ENCODE data around the gene HS3ST2. TPM values are rescaled to one million over a fixed set of nuclear protein-coding genes. Genes with fewer than 3 reads are reported as not detected.
"Not testable (repeated sequence)": the region's sequence is repeated elsewhere in the genome, so short reads cannot be mapped to it uniquely, and the experiment has no call there.

The HS3ST2 gene
- total RNA-seq, 2 donors from 2014 or later, result not detected

DNA sequence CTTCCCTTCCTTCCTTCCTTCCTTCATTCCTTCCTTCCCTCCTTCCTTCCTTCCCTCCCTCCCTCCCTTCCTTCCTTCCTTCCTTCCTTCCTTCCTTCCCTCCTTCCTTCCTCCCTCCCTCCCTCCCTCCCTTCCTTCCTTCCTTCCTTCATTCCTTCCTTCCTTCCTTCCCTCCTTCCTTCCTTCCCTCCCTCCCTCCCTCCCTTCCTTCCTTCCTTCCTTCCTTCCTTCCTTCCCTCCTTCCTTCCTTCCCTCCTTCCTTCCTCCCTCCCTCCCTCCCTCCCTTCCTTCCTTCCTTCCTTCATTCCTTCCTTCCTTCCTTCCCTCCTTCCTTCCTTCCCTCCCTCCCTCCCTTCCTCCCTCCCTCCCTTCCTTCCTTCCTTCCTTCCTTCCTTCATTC lies 4.8 kb downstream of the HS3ST2 start:
- H3K4me3 Mint-ChIP-seq; H3K9me3 Mint-ChIP-seq; DNase-seq; ATAC-seq (replicated peaks in 1 of 2); H3K36me3 Mint-ChIP-seq (ENCODE audit: insufficient read depth in 2 of 2); H3K4me1 Mint-ChIP-seq (ENCODE audit: low read depth); H3K27ac Mint-ChIP-seq: not testable (repeated sequence)
- H3K27me3 Mint-ChIP-seq (ENCODE audit: low read depth), result peaks cover 15% of the 10 kb centered on the region

DNA sequence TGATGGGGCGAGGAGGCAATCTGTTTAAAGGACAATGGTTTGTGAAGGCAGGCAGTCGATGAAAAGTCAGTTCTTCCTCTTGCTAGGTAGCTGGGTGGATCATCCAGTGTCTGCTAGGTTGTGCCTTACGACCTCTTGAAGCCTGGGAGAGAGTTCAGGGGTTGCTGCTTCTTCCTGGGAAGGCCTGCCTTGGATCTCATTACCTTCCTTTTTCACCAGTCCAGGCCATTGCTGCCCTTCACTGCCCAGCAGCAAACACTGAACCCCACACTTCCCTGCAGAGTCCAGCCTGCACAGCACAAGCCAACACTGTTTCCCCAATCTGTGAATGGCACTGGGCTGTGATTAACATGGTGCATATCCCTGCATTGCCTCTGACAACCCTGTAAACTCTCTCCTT lies 24.7 kb downstream of the HS3ST2 start:
- Mint-ChIP-seq H3K4me3 (no peak overlapping the region), H3K4me1 (ENCODE audit: low read depth) (no peaks in the 10 kb centered on the region), H3K9me3 (no peaks in the 10 kb centered on the region), H3K27ac (no peak overlapping the region), H3K27me3 (ENCODE audit: low read depth) (peaks cover 27% of the 10 kb centered on the region), H3K36me3 (ENCODE audit: insufficient read depth in 2 of 2) (no peaks in the 10 kb centered on the region)
- no peak for DNase-seq
- no peak for ATAC-seq (replicated peaks in 1 of 2)

- not testable (repeated sequence) for DNase-seq; H3K9me3 Mint-ChIP-seq; H3K27ac Mint-ChIP-seq; ATAC-seq (replicated peaks in 1 of 2); H3K4me1 Mint-ChIP-seq (ENCODE audit: low read depth); H3K4me3 Mint-ChIP-seq; H3K36me3 Mint-ChIP-seq (ENCODE audit: insufficient read depth in 2 of 2)
- peaks cover 24% of the 10 kb centered on the region for H3K27me3 Mint-ChIP-seq (ENCODE audit: low read depth)
Observed at GRCh38 chr16:22842031-22842430, 28.1 kb downstream of the HS3ST2 start.

- Mint-ChIP-seq H3K9me3 (no peaks in the 10 kb centered on the region), H3K4me1 (ENCODE audit: low read depth) (no peaks in the 10 kb centered on the region), H3K36me3 (ENCODE audit: insufficient read depth in 2 of 2) (no peaks in the 10 kb centered on the region), H3K27ac (no peak overlapping the region), H3K27me3 (ENCODE audit: low read depth) (peaks cover 24% of the 10 kb centered on the region), H3K4me3 (no peak overlapping the region)
- DNase-seq (no peak), ATAC-seq (replicated peaks in 1 of 2) (no peak)
Observed at GRCh38 chr16:22843122-22843521, 29.2 kb downstream of the HS3ST2 start.

DNA sequence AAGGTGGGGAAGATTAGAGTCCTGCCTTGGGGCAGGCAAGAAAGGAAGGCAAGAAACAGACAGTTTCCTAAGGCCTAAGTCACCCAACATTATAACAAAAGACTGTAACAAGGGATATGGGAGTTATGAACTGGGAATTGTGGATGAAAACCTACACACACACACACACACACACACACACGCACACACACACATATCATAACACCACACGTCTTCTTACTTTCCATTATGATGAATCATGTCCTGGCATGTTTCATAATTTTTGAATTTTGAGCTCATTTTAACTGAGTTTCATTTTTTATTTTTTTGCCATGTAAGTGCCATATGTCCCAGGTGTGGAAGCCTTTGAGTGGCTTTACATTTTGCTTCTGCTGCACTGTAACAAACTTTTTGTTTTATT lies 29.9 kb downstream of the HS3ST2 start:
- H3K27ac Mint-ChIP-seq, result no peak overlapping the region
- H3K27me3 Mint-ChIP-seq (ENCODE audit: low read depth), result peaks cover 23% of the 10 kb centered on the region
- DNase-seq (no peak), ATAC-seq (replicated peaks in 1 of 2) (no peak)
- H3K9me3 Mint-ChIP-seq, result no peaks in the 10 kb centered on the region
- no peaks in the 10 kb centered on the region for H3K4me1 Mint-ChIP-seq (ENCODE audit: low read depth)
- H3K36me3 Mint-ChIP-seq (ENCODE audit: insufficient read depth in 2 of 2), result no peaks in the 10 kb centered on the region
- no peak overlapping the region for H3K4me3 Mint-ChIP-seq

DNA sequence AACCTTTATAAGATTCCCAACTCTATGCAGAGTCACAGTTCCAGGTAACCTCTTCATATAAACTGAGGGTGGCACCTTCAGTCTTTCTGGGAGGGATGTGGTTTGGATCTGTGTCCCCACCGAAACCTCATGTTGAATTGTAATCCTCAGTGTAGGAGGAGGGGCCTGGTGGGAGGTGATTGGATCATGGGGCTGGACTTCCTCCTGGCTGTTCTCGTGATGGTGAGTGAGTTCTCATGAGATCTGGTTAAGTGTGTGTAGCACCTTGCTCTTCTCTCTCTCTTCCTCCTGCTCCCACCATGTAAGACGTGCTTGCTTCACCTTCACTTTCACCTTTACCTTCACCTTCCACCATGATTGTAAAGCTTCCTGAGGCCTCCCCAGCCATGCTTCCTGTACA lies 30.5 kb downstream of the HS3ST2 start:
- no peak overlapping the region for H3K4me3 Mint-ChIP-seq
- ATAC-seq (replicated peaks in 1 of 2) (no peak), DNase-seq (no peak)
- no peaks in the 10 kb centered on the region for H3K4me1 Mint-ChIP-seq (ENCODE audit: low read depth)
- no peak overlapping the region for H3K27ac Mint-ChIP-seq
- no peaks in the 10 kb centered on the region for H3K36me3 Mint-ChIP-seq (ENCODE audit: insufficient read depth in 2 of 2)
- H3K27me3 Mint-ChIP-seq (ENCODE audit: low read depth), result peaks cover 18% of the 10 kb centered on the region
- no peaks in the 10 kb centered on the region for H3K9me3 Mint-ChIP-seq

- Mint-ChIP-seq H3K27me3 (ENCODE audit: low read depth) (peaks cover 12% of the 10 kb centered on the region), H3K36me3 (ENCODE audit: insufficient read depth in 2 of 2) (no peaks in the 10 kb centered on the region), H3K4me3 (no peak overlapping the region), H3K9me3 (no peaks in the 10 kb centered on the region), H3K27ac (no peak overlapping the region), H3K4me1 (ENCODE audit: low read depth) (no peaks in the 10 kb centered on the region)
- ATAC-seq (replicated peaks in 1 of 2), result no peak
- no peak for DNase-seq
Observed at GRCh38 chr16:22847100-22847499, 33.1 kb downstream of the HS3ST2 start.

- H3K4me3 Mint-ChIP-seq, result no peak overlapping the region
- H3K36me3 Mint-ChIP-seq (ENCODE audit: insufficient read depth in 2 of 2), result no peaks in the 10 kb centered on the region
- no peak overlapping the region for H3K27ac Mint-ChIP-seq
- DNase-seq (no peak), ATAC-seq (replicated peaks in 1 of 2) (no peak)
- peaks cover 12% of the 10 kb centered on the region for H3K27me3 Mint-ChIP-seq (ENCODE audit: low read depth)
- no peaks in the 10 kb centered on the region for H3K9me3 Mint-ChIP-seq
- H3K4me1 Mint-ChIP-seq (ENCODE audit: low read depth), result no peaks in the 10 kb centered on the region
Observed at GRCh38 chr16:22847690-22848089, 33.7 kb downstream of the HS3ST2 start.

DNA sequence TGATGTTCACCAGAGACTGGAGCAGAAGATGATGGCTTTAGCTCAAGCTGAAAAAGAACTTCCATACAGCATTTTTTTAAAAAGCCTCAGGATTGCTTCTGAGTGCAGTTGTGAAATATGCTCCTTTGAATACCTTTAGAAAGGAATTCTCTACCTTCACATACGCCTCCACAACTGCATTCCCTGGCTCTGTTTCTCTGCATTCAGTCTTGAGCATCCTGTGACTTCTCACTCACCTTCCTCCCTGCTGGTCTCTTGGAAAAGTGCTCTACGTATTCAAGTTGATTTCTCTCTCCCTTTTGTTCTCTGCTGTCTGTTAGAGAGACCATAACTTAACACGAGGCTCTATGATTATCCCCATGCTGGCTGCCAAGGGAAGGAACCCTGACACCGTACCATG lies 34.5 kb downstream of the HS3ST2 start:
- no peak overlapping the region for H3K4me3 Mint-ChIP-seq
- no peaks in the 10 kb centered on the region for H3K9me3 Mint-ChIP-seq
- DNase-seq, result no peak
- no peak overlapping the region for H3K27ac Mint-ChIP-seq
- ATAC-seq (replicated peaks in 1 of 2), result no peak
- no peaks in the 10 kb centered on the region for H3K36me3 Mint-ChIP-seq (ENCODE audit: insufficient read depth in 2 of 2)
- peaks cover 8% of the 10 kb centered on the region for H3K27me3 Mint-ChIP-seq (ENCODE audit: low read depth)
- no peaks in the 10 kb centered on the region for H3K4me1 Mint-ChIP-seq (ENCODE audit: low read depth)

DNA sequence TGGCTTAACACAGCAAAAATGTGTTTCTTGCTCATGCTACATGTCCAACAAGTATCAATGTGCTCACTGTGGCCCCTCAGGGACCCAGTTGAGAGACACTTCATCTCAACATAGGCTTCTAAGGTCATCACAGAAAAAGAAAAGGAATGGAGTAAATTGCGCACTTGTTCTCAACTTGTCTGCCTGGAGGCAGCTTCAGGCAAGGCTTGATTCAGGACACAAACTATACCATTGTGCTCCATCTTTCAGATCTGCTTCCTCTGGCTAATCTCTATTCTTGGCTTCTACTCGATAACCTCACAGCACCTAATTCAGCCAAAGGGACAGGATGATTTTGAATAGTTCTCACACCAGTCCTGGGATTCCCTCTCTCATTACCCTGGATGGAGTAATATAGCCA lies 35.6 kb downstream of the HS3ST2 start:
- H3K27ac Mint-ChIP-seq, result no peak overlapping the region

DNA sequence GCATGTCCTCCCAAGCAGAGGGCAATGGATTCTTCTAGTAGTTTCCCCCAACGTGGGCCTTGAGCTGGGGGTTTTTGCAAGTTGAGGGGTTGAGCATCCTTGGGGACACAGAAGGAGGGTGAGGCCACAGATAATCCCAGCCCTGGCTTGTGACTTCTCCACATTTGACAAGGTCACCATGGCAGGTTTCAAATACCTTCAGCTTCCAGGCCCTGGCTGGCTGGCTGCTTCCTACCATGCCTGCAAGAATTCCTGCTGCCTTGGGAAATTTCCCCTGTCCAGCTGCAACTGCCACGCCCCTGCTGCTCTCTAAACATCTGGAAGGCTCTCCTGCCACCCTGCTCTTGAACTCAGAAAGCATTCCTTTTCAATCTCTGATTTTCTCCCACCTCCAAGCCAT lies 41.3 kb downstream of the HS3ST2 start:
- no peaks in the 10 kb centered on the region for H3K4me1 Mint-ChIP-seq (ENCODE audit: low read depth)
- H3K27me3 Mint-ChIP-seq (ENCODE audit: low read depth), result peaks cover 9% of the 10 kb centered on the region
- no peaks in the 10 kb centered on the region for H3K36me3 Mint-ChIP-seq (ENCODE audit: insufficient read depth in 2 of 2)
- no peak for DNase-seq
- H3K9me3 Mint-ChIP-seq, result no peaks in the 10 kb centered on the region
- no peak for ATAC-seq (replicated peaks in 1 of 2)
- no peak overlapping the region for H3K27ac Mint-ChIP-seq
- H3K4me3 Mint-ChIP-seq, result no peak overlapping the region

More for the DNA sequence above, 35.6 kb downstream of the HS3ST2 start:
- Mint-ChIP-seq H3K9me3 (no peaks in the 10 kb centered on the region), H3K36me3 (ENCODE audit: insufficient read depth in 2 of 2) (no peaks in the 10 kb centered on the region), H3K4me1 (ENCODE audit: low read depth) (no peaks in the 10 kb centered on the region), H3K4me3 (no peak overlapping the region), H3K27me3 (ENCODE audit: low read depth) (no peaks in the 10 kb centered on the region)
- ATAC-seq (replicated peaks in 1 of 2) (no peak), DNase-seq (no peak)

GRCh38 chr16:22857296-22858025 lies 43.5 kb downstream of the HS3ST2 start:
- Mint-ChIP-seq H3K27me3 (ENCODE audit: low read depth) (peaks cover 9% of the 10 kb centered on the region), H3K27ac (no peak overlapping the region), H3K9me3 (no peaks in the 10 kb centered on the region), H3K36me3 (ENCODE audit: insufficient read depth in 2 of 2) (no peaks in the 10 kb centered on the region), H3K4me1 (ENCODE audit: low read depth) (no peaks in the 10 kb centered on the region), H3K4me3 (no peak overlapping the region)
- ATAC-seq (replicated peaks in 1 of 2), result no peak
- DNase-seq, result no peak

- Mint-ChIP-seq H3K4me1 (ENCODE audit: low read depth) (no peaks in the 10 kb centered on the region), H3K27ac (no peak overlapping the region), H3K27me3 (ENCODE audit: low read depth) (peaks cover 21% of the 10 kb centered on the region), H3K4me3 (no peak overlapping the region), H3K9me3 (no peaks in the 10 kb centered on the region), H3K36me3 (ENCODE audit: insufficient read depth in 2 of 2) (no peaks in the 10 kb centered on the region)
- ATAC-seq (replicated peaks in 1 of 2) (no peak), DNase-seq (no peak)
Observed at GRCh38 chr16:22859925-22860324, 46.0 kb downstream of the HS3ST2 start.

DNA sequence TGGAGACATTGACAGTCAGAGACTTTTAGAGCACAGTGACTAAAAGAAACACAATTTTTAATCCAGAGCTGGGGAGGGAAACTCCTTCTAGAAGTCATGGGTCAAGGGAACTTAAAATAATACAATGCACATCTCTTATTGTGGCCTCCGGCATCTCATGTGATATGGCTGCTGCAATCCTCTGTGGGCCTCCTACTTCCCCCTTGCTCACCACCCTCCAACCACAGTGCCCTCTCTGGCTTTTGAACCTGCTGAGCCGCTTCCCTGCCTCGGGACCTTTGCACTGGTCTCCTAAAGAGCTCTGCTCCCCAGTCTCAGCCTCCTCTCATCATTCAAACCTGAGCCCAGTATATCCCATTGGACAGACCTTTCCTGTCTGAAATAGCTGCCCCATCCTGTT lies 47.6 kb downstream of the HS3ST2 start:
- H3K27ac Mint-ChIP-seq, result no peak overlapping the region
- DNase-seq, result no peak
- no peak for ATAC-seq (replicated peaks in 1 of 2)
- H3K36me3 Mint-ChIP-seq (ENCODE audit: insufficient read depth in 2 of 2), result no peaks in the 10 kb centered on the region
- H3K4me1 Mint-ChIP-seq (ENCODE audit: low read depth), result no peaks in the 10 kb centered on the region
- no peak overlapping the region for H3K4me3 Mint-ChIP-seq
- H3K9me3 Mint-ChIP-seq, result no peaks in the 10 kb centered on the region
- peaks cover 19% of the 10 kb centered on the region for H3K27me3 Mint-ChIP-seq (ENCODE audit: low read depth)
